ENCODE measurements around the gene FRMD4A. TPM values are rescaled to one million over a fixed set of nuclear protein-coding genes. Genes with fewer than 3 reads are reported as not detected.

The FRMD4A gene
- total and polyA plus RNA-seq, 8 donors, result 6.9 to 25.3 (median 11.3) TPM

GRCh38 chr10:13797164-13797563 is 533.6 kb downstream of the FRMD4A start:
- no peak overlapping the region for H3K4me3 ChIP-seq
- no peak overlapping the region for H3K27ac ChIP-seq
- H3K4me1 ChIP-seq, result peaks cover 0 to 15% (median 0%) of the 10 kb centered on the region in 4 donors
- intact Hi-C loops (cut with DNase I; ENCODE audit: low total_unique reads), result no loop called here
- H3K36me3 ChIP-seq, result peaks cover 0 to under 1% (median 0%) of the 10 kb centered on the region in 4 donors
- H3K9me3 ChIP-seq, result no peaks in the 10 kb centered on the region
- 87 to 92% (median 89%) methylated on average over 5 to 9 of the region's 9 CpGs for WGBS, 5 donors
- TF ChIP-seq POLR2AphosphoS5 (IDR thresholded peaks at IDR 0.05) (no peak), CTCF (IDR thresholded peaks at IDR 0.05) (no peak), EP300 (IDR thresholded peaks at IDR 0.05) (no peak), POLR2A (IDR thresholded peaks at IDR 0.05) (no peak)
- H3K27me3 ChIP-seq, result no peaks in the 10 kb centered on the region
- DNase-seq, result no peak

- H3K4me1 ChIP-seq, result peaks cover 0 to 15% (median 0%) of the 10 kb centered on the region in 4 donors
- intact Hi-C loops (cut with DNase I; ENCODE audit: low total_unique reads), result no loop called here
- no peak for TF ChIP-seq CTCF (IDR thresholded peaks at IDR 0.05)
- TF ChIP-seq POLR2A (IDR thresholded peaks at IDR 0.05), result no peak
- TF ChIP-seq POLR2AphosphoS5 (IDR thresholded peaks at IDR 0.05), result no peak
- TF ChIP-seq EP300 (IDR thresholded peaks at IDR 0.05), result no peak
- H3K27me3 ChIP-seq, result no peaks in the 10 kb centered on the region
- peaks cover 0 to 10% (median 3%) of the 10 kb centered on the region in 4 donors for H3K36me3 ChIP-seq
- DNase-seq, result peak in 1 of 2 donors; percentile 55
- 21 to 41% (median 30%) methylated on average over 9 of the region's 9 CpGs for WGBS, 5 donors
- no peaks in the 10 kb centered on the region for H3K9me3 ChIP-seq
- no peak overlapping the region for H3K4me3 ChIP-seq
- H3K27ac ChIP-seq, result no peak overlapping the region
Measured at GRCh38 chr10:13795653-13796555, 534.8 kb downstream of the FRMD4A start.

GRCh38 chr10:13794992-13795612 is 535.6 kb downstream of the FRMD4A start:
- Histone ChIP-seq H3K36me3 (peaks cover 0 to 10% (median 3%) of the 10 kb centered on the region in 4 donors), H3K27me3 (no peaks in the 10 kb centered on the region), H3K27ac (no peak overlapping the region), H3K4me3 (no peak overlapping the region), H3K4me1 (peaks cover 0 to 15% (median 0%) of the 10 kb centered on the region in 4 donors), H3K9me3 (no peaks in the 10 kb centered on the region)
- TF ChIP-seq CTCF (IDR thresholded peaks at IDR 0.05), result no peak
- no peak for TF ChIP-seq POLR2AphosphoS5 (IDR thresholded peaks at IDR 0.05)
- no peak for TF ChIP-seq POLR2A (IDR thresholded peaks at IDR 0.05)
- no peak for TF ChIP-seq EP300 (IDR thresholded peaks at IDR 0.05)
- DNase-seq, result no peak
- WGBS, 5 donors, result 66 to 80% (median 75%) methylated on average over 6 of the region's 6 CpGs
- intact Hi-C loops (cut with DNase I; ENCODE audit: low total_unique reads), result no loop called here

DNA sequence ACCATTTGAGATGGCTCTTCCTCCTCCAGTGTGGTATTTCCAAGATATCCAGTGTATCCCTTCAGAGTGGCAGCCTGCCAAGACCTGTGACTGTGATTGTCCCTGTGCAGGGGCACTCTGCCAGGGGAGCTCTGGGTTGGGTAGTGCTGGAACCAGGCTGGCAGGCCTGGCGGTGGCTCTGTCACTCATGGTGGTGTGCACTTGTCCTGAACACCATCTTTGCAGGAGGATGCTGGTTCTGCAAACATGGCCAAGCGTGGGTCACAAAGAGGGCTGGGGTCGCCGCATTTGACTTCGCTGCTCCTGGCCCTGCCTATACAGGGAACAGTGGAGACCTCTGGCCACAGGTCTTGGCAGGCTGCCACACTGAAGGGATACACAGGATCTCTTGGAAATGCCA is 538.7 kb downstream of the FRMD4A start:
- peak in 1 of 2 donors; percentile 64 for DNase-seq
- 20 to 76% (median 68%) methylated on average over 1 to 5 of the region's 5 CpGs for WGBS, 5 donors

More for the DNA sequence above, 538.7 kb downstream of the FRMD4A start:
- TF ChIP-seq POLR2A (IDR thresholded peaks at IDR 0.05) (no peak), POLR2AphosphoS5 (IDR thresholded peaks at IDR 0.05) (no peak), EP300 (IDR thresholded peaks at IDR 0.05) (no peak), CTCF (IDR thresholded peaks at IDR 0.05) (no peak)
- H3K9me3 ChIP-seq, result no peaks in the 10 kb centered on the region
- H3K27me3 ChIP-seq, result no peaks in the 10 kb centered on the region
- no peak overlapping the region for H3K4me3 ChIP-seq
- peaks cover 7 to 38% (median 18%) of the 10 kb centered on the region in 4 donors for H3K4me1 ChIP-seq
- no peak overlapping the region for H3K27ac ChIP-seq
- peaks cover 0 to 10% (median 3%) of the 10 kb centered on the region in 4 donors for H3K36me3 ChIP-seq
- intact Hi-C loops (cut with DNase I; ENCODE audit: low total_unique reads), result no loop called here

Data from stomach (tissue), 9 donors.